ENCODE data around the gene NUP50.

DNA sequence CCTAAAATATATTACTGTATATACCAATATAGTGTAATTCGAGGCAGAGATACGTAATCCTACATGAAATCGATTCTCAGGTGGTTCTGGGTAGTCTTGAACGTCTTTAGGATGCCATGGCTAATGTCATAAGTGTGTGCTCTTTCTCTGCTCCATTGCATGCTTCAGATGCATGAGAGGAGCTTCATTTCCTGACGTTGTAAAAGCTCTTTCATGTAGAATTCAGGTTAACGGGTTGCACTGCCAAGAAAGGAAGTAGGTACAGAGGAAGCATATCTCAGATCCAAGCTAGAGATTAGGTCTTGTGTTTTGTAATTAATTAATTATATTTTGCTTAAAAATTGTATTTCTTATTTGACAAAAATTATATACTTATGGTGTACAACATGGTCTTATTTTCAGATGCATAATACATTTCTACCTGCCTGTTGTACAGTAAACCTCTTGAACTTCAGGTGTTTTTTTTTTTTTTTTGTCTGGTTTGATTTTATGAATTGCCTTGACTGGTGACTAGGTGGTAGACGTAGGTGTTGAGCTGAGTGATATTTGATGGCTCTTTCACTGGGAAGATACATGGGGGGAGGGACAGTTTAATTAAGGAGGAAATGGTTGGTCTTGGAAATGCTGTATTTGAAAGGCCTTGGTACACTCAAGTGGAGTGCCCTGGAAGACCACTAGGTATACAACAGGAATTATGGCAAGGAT is 9.3 kb downstream of the NUP50 start:
- TF ChIP-seq, protein P1, sequence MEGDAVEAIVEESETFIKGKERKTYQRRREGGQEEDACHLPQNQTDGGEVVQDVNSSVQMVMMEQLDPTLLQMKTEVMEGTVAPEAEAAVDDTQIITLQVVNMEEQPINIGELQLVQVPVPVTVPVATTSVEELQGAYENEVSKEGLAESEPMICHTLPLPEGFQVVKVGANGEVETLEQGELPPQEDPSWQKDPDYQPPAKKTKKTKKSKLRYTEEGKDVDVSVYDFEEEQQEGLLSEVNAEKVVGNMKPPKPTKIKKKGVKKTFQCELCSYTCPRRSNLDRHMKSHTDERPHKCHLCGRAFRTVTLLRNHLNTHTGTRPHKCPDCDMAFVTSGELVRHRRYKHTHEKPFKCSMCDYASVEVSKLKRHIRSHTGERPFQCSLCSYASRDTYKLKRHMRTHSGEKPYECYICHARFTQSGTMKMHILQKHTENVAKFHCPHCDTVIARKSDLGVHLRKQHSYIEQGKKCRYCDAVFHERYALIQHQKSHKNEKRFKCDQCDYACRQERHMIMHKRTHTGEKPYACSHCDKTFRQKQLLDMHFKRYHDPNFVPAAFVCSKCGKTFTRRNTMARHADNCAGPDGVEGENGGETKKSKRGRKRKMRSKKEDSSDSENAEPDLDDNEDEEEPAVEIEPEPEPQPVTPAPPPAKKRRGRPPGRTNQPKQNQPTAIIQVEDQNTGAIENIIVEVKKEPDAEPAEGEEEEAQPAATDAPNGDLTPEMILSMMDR (IDR thresholded peaks at IDR 0.05; ENCODE audit: low read depth, low read length): no peak
- TF ChIP-seq EZH2phosphoT487 (IDR thresholded peaks at IDR 0.05; ENCODE audit: low read depth): no peak
